GM19463 (cell line): Measurements from ENCODE around the gene RAD23A.
"Not testable (repeated sequence)": the region's sequence is repeated elsewhere in the genome, so short reads cannot be mapped to it uniquely, and the experiment has no call there.

ENCODE experiments used
- ATAC-seq: cut with Tn5 transposase; IDR thresholded peaks from one replicate; pipeline ENCODE4 v1.9.1; 2021; ENCODE audit warnings: mild to moderate bottlenecking, moderate library complexity; ENCODE audit not compliant: unreplicated experiment

RAD23A gene

GRCh38 chr19:12945479-12946091 is at the start of gene RAD23A:
RAD23A (plus strand) TSS chr19:12945862; CDS start chr19:12945949, 87 bp downstream.
- peak; percentile 74 for ATAC-seq

GRCh38 chr19:12896460-12896859 is 49.2 kb upstream of the RAD23A start:
- no peak for ATAC-seq

GRCh38 chr19:12899891-12900518 is 45.7 kb upstream of the RAD23A start:
- peak; percentile 77 for ATAC-seq

- ATAC-seq, result no peak
Measured at GRCh38 chr19:12907166-12907565, 38.5 kb upstream of the RAD23A start.

GRCh38 chr19:12912571-12912970 is 33.1 kb upstream of the RAD23A start:
- ATAC-seq, result no peak

- no peak for ATAC-seq
Measured at GRCh38 chr19:12913011-12913561, 32.6 kb upstream of the RAD23A start.

GRCh38 chr19:12913851-12914690 is 31.6 kb upstream of the RAD23A start:
- ATAC-seq, result no peak

- not testable (repeated sequence) for ATAC-seq
Measured at GRCh38 chr19:12915860-12916259, 29.8 kb upstream of the RAD23A start.

GRCh38 chr19:12918253-12918652 is 27.4 kb upstream of the RAD23A start:
- no peak for ATAC-seq

GRCh38 chr19:12921047-12921446 is 24.6 kb upstream of the RAD23A start:
- ATAC-seq, result no peak

- ATAC-seq, result no peak
Measured at GRCh38 chr19:12922959-12923358, 22.7 kb upstream of the RAD23A start.

- no peak for ATAC-seq
Measured at GRCh38 chr19:12924621-12925310, 20.9 kb upstream of the RAD23A start.

- no peak for ATAC-seq
Measured at GRCh38 chr19:12930002-12930645, 15.5 kb upstream of the RAD23A start.

GRCh38 chr19:12932392-12933286 is 13.0 kb upstream of the RAD23A start:
- no peak for ATAC-seq

GRCh38 chr19:12933287-12934072 is 12.2 kb upstream of the RAD23A start, which contains the start of gene FARSA:
FARSA (minus strand) TSS chr19:12933711; CDS start chr19:12933696, 15 bp downstream.
- ATAC-seq, result peak; percentile 38

- ATAC-seq, result no peak
Measured at GRCh38 chr19:12935071-12935470, 10.6 kb upstream of the RAD23A start.

GRCh38 chr19:12936582-12936981 is 9.1 kb upstream of the RAD23A start:
- ATAC-seq, result no peak

GRCh38 chr19:12937093-12937926 is 8.4 kb upstream of the RAD23A start:
- no peak for ATAC-seq
